ELR (cell line): ENCODE data around the gene DUSP23.

Experiments
- DNase-seq: peaks from one replicate; pipeline ENCODE4 v3.0.0-alpha.2; 2015; ENCODE audit warnings: low read depth

Gene DUSP23

DNA sequence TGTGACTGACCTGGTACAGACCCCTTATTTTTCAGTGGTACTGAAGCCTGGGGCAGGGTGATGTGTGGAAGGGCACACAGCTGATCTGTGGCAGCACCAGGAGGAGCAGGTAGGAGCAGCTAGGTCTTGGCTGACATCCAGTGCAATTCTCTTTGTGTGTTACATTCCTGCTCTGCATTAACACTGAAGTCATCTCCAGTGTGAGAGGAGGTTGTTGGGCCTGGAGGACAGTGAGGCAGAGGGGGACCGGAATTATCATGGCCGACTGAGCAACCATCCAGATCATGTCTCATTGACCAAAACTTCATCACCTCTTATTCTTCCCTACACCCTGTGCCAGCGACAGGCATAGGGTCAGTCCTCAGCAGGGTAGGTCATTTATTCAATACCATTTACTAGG lies 47.4 kb downstream of the DUSP23 start:
- no peak for DNase-seq

DNA sequence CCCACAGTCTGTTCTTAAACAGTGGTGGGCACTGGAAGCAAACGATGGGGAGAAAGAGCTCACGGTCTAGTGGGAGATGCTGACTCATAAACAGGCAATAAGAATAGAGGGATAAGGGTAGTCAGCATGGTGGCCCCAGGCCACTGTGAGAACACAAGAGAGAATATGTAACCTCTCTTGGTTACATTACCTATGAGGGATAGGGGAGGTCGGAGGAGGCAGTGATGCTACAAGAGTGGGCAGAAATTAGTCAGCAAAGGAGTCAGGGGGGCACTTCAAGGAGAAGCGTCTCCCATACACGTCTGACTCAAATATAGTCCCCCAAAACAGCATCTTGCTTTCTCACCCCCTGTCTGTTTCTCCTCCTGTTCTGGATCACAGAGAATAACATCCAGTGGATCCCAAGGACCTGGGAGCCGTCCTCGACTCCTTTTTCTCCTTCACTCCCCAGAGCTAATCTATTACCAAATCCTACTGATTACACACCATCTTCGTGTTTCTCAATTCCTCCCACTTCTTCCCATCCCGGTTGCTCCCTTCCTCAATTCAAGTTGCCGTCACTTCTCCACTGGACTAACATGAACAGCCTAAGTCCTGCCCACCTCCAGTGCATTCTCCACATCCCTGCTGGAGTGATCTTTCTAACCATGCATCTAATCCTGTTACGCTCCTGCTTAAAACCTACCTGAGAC lies 48.0 kb downstream of the DUSP23 start:
- DNase-seq = no peak

DNA sequence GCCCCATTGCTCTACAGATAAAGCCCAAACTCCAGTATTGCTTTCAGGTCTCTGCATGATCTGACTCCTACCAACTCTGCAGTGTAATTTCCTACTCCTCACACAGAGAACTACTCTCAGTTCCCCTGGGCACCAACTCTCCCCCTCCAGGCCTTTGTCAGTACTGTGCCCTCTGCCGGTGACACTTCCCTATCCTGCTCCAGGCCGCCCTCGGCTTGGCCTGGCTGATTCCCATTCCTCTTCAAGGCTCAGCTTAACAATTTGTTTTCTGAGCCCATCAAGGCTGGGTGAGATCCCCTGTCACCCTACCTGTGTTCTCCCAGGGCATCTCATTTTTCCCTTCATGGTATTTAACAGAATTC lies 48.5 kb downstream of the DUSP23 start:
- DNase-seq = peak; percentile 29

DNA sequence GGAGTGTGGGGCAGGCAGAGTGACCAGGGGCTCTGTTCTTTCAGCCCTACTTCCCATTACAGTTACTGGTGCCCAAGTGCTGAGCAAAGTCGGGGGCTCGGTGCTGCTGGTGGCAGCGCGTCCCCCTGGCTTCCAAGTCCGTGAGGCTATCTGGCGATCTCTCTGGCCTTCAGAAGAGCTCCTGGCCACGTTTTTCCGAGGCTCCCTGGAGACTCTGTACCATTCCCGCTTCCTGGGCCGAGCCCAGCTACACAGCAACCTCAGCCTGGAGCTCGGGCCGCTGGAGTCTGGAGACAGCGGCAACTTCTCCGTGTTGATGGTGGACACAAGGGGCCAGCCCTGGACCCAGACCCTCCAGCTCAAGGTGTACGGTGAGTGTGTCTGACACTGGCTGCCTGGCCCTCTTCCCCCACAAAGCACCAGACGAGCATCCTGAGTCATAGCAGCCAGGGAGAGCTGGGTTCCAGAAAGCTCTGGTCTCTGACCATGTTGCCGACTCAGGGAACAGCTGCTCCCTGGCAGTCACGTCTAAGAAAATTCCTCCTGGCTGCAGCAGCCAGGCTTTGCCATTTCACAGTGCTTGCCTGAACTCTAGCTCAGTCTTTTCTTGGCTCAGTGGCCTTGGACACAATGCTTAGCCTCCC lies 49.2 kb downstream of the DUSP23 start:
- DNase-seq = peak; percentile 83

DNA sequence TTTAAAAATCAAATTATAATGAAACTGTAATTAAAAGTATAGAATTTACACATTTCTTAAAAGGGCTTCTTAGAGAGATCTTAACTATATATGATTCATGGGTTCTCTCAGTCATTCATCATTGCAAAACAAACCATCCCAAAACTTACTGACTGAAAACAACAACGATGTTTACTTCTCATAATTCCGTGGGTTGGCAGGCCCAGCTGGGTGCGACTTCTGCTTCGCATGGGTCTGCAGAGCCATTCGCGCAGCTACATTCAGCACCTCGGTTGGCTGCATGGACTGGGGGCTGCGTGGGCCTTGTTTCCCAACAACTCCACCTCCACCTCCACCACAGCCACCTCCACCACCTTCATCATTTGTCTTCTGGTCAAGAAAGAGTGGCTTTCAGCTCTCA lies 50.0 kb downstream of the DUSP23 start:
- no peak for DNase-seq

DNA sequence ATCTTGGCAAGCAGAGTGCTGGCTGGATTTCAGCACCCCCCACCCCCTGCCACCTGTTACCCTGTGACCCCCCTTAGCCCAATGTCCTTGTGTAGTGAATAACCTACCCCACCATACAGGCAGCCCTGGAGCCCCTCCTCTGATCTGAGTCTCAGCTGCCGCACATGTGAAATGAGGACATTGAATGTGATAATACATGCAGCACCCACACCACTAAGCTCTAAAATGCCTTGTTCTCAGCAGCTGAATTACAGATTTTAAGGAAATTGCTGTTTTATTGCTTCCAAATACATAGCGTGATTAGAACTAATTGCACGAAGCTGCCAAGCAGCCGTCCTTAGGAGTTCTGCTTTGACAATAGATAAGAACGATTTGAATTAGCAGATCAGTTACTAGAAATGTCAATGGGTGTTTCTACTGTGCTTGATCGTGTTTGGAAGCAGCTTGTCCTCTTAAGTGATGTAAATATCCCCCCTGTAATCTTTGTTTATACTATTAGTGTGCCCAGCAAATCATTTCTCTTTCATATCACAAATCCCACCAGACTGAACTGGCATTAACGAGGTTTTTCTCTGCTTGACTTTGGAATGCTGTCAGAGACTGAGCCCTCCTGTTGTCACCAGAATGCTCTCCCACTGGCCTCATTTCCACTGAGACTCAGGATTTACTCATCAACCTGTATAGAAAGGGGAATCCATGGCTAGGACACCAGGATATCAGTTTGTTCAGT lies 50.8 kb downstream of the DUSP23 start:
- no peak for DNase-seq
